Measurements from ENCODE around the gene APOH.

APOH gene

GRCh38 chr17:66190738-66191592, 38.2 kb downstream of the APOH start:
- H3K27ac ChIP-seq = no peak overlapping the region
- H3K36me3 ChIP-seq = no peaks in the 10 kb centered on the region
- TF ChIP-seq CTCF (IDR thresholded peaks at IDR 0.05) = no peak
- peaks cover 51% of the 10 kb centered on the region for H3K27me3 ChIP-seq
- H3K9me3 ChIP-seq = no peaks in the 10 kb centered on the region
- H3K4me3 ChIP-seq (ENCODE audit: low read depth in 1 of 2, low read length in 1 of 2) = peak overlapping the region; percentile 45 to 59
- H3K4me1 ChIP-seq (ENCODE audit: control insufficient read depth in 1 of 2, insufficient read depth in 1 of 2, low read depth in 1 of 2, low read length in 1 of 2) = peaks cover 9 to 12% of the 10 kb centered on the region in 2 experiments

- H3K27me3 ChIP-seq = peaks cover 39% of the 10 kb centered on the region
- no peaks in the 10 kb centered on the region for H3K9me3 ChIP-seq
- H3K4me1 ChIP-seq (ENCODE audit: control insufficient read depth in 1 of 2, insufficient read depth in 1 of 2, low read depth in 1 of 2, low read length in 1 of 2) = peaks cover 9 to 12% of the 10 kb centered on the region in 2 experiments
- no peak overlapping the region for H3K4me3 ChIP-seq (ENCODE audit: low read depth in 1 of 2, low read length in 1 of 2)
- TF ChIP-seq CTCF (IDR thresholded peaks at IDR 0.05) = no peak
- H3K27ac ChIP-seq = no peak overlapping the region
- no peaks in the 10 kb centered on the region for H3K36me3 ChIP-seq
Measured at GRCh38 chr17:66187718-66188117, 41.5 kb downstream of the APOH start.

DNA sequence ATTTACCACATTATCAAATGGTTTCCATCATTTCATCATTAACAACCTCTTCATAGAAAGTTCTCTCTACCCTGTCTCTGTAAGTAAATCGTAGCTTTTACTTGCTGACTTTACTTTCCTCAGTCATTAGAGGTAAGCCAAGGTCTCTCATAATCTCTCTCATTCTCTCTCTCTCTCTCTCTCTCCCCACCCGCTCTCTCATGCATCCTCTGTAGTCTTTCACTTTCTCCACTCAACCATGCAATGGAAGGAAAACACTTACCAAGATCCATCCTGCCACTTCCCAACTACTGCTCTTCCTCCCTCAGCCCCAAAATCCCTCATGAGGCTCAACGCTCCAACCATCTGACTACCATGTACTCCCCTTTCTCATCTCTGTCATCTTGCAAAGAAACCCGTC, 43.4 kb downstream of the APOH start:
- Histone ChIP-seq H3K4me3 (ENCODE audit: low read depth in 1 of 2, low read length in 1 of 2) (no peak overlapping the region), H3K4me1 (ENCODE audit: control insufficient read depth in 1 of 2, insufficient read depth in 1 of 2, low read depth in 1 of 2, low read length in 1 of 2) (no peaks in the 10 kb centered on the region), H3K9me3 (no peaks in the 10 kb centered on the region), H3K27me3 (peaks cover 20% of the 10 kb centered on the region), H3K27ac (no peak overlapping the region), H3K36me3 (no peaks in the 10 kb centered on the region)
- no peak for TF ChIP-seq CTCF (IDR thresholded peaks at IDR 0.05)

DNA sequence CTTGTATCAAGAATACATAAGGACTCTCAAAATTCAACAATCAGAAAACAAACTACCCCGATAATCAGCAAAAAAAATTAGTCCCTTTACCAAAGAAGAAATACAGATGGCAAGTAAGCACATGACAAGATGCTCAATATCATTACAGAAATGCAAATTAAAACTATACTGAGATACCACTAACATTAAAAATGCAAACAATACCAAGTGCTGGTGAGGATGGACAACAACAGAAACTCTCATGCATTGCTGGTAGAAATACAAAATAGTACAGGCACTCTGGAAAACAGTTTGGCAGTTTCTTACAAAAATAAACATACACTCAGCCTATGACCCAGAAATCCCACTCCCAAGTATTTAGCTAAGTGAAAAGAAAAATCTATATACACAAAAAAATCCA, 44.8 kb downstream of the APOH start:
- peaks cover 7% of the 10 kb centered on the region for H3K27me3 ChIP-seq

DNA sequence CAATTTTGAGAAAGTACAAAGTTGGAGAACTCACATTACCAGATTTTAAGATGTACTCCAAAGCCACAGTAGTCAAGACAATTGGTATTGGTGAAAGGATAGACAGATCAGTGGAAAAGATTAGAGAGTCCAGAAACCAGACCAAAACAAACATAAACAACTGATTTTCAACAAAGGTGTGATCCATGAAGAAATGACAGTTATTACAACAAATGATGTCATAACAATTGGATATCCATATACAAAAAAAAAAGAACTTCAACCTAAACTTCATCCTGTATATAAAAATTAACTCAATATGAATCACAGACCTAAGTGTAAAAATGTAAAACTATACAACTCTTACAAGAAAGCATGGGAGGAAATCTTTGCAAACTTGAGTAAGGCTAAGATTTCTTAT, 45.7 kb downstream of the APOH start:
- no peaks in the 10 kb centered on the region for H3K4me1 ChIP-seq (ENCODE audit: control insufficient read depth in 1 of 2, insufficient read depth in 1 of 2, low read depth in 1 of 2, low read length in 1 of 2)
- no peaks in the 10 kb centered on the region for H3K36me3 ChIP-seq
- H3K4me3 ChIP-seq (ENCODE audit: low read depth in 1 of 2, low read length in 1 of 2) = no peak overlapping the region
- no peak for TF ChIP-seq CTCF (IDR thresholded peaks at IDR 0.05)
- no peak overlapping the region for H3K27ac ChIP-seq
- H3K9me3 ChIP-seq = no peaks in the 10 kb centered on the region
- peaks cover 7% of the 10 kb centered on the region for H3K27me3 ChIP-seq

More for the DNA sequence above, 44.8 kb downstream of the APOH start:
- no peaks in the 10 kb centered on the region for H3K36me3 ChIP-seq
- no peak overlapping the region for H3K4me3 ChIP-seq (ENCODE audit: low read depth in 1 of 2, low read length in 1 of 2)
- no peaks in the 10 kb centered on the region for H3K4me1 ChIP-seq (ENCODE audit: control insufficient read depth in 1 of 2, insufficient read depth in 1 of 2, low read depth in 1 of 2, low read length in 1 of 2)
- TF ChIP-seq CTCF (IDR thresholded peaks at IDR 0.05) = no peak
- H3K27ac ChIP-seq = no peak overlapping the region
- H3K9me3 ChIP-seq = no peaks in the 10 kb centered on the region
